Measurements from ENCODE around the gene C4B.
"Not testable (repeated sequence)": the region's sequence is repeated elsewhere in the genome, so short reads cannot be mapped to it uniquely, and the experiment has no call there.

The C4B gene

GRCh38 chr6:32056254-32056653, 41.7 kb downstream of the C4B start:
- DNase-seq: no peak

- no peak for DNase-seq
Measured at GRCh38 chr6:32057966-32058365, 43.4 kb downstream of the C4B start.

- DNase-seq: no peak
Measured at GRCh38 chr6:32058511-32058963, 43.9 kb downstream of the C4B start.

- no peak for DNase-seq
Measured at GRCh38 chr6:32060966-32061655, 46.5 kb downstream of the C4B start.

GRCh38 chr6:32064706-32065105, 50.1 kb downstream of the C4B start:
- DNase-seq: no peak

GRCh38 chr6:32067521-32067920, 52.9 kb downstream of the C4B start:
- DNase-seq: not testable (repeated sequence)

- DNase-seq: not testable (repeated sequence)
Measured at GRCh38 chr6:32068315-32068714, 53.7 kb downstream of the C4B start.

GRCh38 chr6:32068867-32069266, 54.3 kb downstream of the C4B start:
- DNase-seq: no peak

GRCh38 chr6:32069460-32069859, 54.9 kb downstream of the C4B start:
- DNase-seq: no peak

GRCh38 chr6:32069878-32070515, 55.4 kb downstream of the C4B start:
- DNase-seq: no peak

- no peak for DNase-seq
Measured at GRCh38 chr6:32070814-32071543, 56.4 kb downstream of the C4B start.

GRCh38 chr6:32073101-32073500, 58.5 kb downstream of the C4B start:
- DNase-seq: peak; percentile 6

- DNase-seq: no peak
Measured at GRCh38 chr6:32073613-32074012, 59.0 kb downstream of the C4B start.

- no peak for DNase-seq
Measured at GRCh38 chr6:32074996-32075532, 60.5 kb downstream of the C4B start.

GRCh38 chr6:32075781-32076180, 61.2 kb downstream of the C4B start:
- no peak for DNase-seq

- DNase-seq: no peak
Measured at GRCh38 chr6:32076321-32076809, 61.8 kb downstream of the C4B start.

- DNase-seq: no peak
Measured at GRCh38 chr6:32079566-32080290, 65.1 kb downstream of the C4B start.

GRCh38 chr6:32081168-32081990, 66.8 kb downstream of the C4B start:
- no peak for DNase-seq

GRCh38 chr6:32082478-32082877, 67.9 kb downstream of the C4B start:
- no peak for DNase-seq

- DNase-seq: no peak
Measured at GRCh38 chr6:32082935-32083334, 68.3 kb downstream of the C4B start.

GRCh38 chr6:32083812-32084768, 69.5 kb downstream of the C4B start:
- no peak for DNase-seq

Data from COR-L47 (cell line).